DOHH2 (cell line): ENCODE results near the gene GPX7.

Source experiments
- CTCF ChIP-seq: fragments of 200-600 bp; sonication (generic); IDR thresholded peaks from one replicate; pipeline ENCODE4 v1.5.1; 2014; ENCODE audit warnings: antibody characterized with exemption, mild to moderate bottlenecking, low read depth, low read length; ENCODE audit not compliant: poor library complexity, severe bottlenecking
- EZH2phosphoT487 ChIP-seq: fragments of 200-600 bp; sonication (generic); IDR thresholded peaks from 2 replicates; pipeline ENCODE4 v1.6.1; 2017; ENCODE audit warnings: borderline replicate concordance, mild to moderate bottlenecking, antibody characterized with exemption, low read length, moderate library complexity, mixed read lengths

GRCh38 chr1:52592637-52593323 is 9.4 kb upstream of the GPX7 start:
- TF ChIP-seq CTCF = no peak
- TF ChIP-seq EZH2phosphoT487 = no peak
